GM12801 (cell line): ENCODE measurements around the gene ADAM22.

Source experiments
- TF ChIP-seq, protein P1 (sequence below): IDR thresholded peaks from one replicate; pipeline ENCODE4 v1.5.1; 2011; ENCODE audit warnings: control low read depth; ENCODE audit not compliant: insufficient read length; ENCODE audit errors: extremely low read depth

ADAM22 gene

DNA sequence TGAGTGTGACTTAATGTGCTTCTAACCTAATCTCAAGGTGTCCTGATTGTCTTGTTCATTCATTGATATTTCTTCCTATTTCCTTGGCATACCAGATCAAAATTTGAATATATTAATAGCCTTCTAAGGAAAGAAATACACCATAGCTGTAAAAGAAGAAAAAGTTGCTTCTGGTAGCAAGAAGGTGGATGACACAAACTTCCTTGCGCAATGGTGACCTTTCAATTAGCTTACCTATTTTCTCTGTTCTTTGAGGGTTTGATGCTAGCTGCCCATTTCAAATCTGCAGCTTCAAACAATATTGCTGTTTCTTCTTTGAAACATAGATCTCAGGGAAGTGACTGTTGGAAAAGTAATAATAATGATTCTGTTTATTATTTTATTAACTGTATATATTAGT, 108.8 kb downstream of the ADAM22 start:
- TF ChIP-seq, protein P1, sequence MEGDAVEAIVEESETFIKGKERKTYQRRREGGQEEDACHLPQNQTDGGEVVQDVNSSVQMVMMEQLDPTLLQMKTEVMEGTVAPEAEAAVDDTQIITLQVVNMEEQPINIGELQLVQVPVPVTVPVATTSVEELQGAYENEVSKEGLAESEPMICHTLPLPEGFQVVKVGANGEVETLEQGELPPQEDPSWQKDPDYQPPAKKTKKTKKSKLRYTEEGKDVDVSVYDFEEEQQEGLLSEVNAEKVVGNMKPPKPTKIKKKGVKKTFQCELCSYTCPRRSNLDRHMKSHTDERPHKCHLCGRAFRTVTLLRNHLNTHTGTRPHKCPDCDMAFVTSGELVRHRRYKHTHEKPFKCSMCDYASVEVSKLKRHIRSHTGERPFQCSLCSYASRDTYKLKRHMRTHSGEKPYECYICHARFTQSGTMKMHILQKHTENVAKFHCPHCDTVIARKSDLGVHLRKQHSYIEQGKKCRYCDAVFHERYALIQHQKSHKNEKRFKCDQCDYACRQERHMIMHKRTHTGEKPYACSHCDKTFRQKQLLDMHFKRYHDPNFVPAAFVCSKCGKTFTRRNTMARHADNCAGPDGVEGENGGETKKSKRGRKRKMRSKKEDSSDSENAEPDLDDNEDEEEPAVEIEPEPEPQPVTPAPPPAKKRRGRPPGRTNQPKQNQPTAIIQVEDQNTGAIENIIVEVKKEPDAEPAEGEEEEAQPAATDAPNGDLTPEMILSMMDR: no peak

GRCh38 chr7:88044069-88044468, 110.0 kb downstream of the ADAM22 start:
- TF ChIP-seq, protein P1: no peak

- TF ChIP-seq, protein P1: no peak
Observed at GRCh38 chr7:88046839-88047573, 113.0 kb downstream of the ADAM22 start.

DNA sequence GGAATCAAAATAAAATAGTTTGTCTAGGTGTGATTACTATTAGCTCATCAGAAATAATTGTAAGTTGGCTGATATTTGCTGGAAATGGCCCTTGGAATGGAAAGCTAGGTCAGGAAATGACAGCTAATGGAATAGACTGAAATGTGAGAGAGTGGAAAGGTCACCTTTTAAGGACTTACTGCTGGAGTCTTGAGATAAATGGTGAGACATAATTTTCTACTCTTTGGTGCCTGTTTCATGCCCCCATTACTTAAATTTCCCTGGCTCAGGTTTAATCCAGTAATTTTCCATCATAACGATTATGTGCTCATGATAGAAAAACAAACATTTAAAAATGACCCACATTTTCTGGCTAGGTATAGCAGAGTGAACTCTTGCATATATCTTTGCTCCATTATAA, 123.6 kb downstream of the ADAM22 start:
- TF ChIP-seq, protein P1: no peak

DNA sequence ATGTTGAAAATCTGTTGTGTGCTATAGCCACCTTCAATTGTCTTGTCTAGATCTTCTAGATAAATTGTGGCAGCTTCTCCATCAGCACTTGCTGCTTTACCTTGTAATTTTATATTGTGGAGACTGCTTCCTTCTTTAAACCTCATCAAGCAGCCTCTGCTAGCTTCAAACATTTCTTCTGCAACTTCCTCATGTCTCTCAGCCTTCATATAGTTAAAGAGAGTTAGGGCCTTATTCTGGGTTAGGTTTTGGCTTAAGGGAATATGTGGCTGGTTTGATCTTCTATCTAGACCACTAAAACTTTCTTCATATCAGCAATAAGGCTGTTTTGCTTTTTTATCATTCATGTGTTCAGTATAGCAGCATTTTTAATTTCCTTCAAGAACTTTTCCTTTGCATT, 128.2 kb downstream of the ADAM22 start:
- TF ChIP-seq, protein P1: no peak

DNA sequence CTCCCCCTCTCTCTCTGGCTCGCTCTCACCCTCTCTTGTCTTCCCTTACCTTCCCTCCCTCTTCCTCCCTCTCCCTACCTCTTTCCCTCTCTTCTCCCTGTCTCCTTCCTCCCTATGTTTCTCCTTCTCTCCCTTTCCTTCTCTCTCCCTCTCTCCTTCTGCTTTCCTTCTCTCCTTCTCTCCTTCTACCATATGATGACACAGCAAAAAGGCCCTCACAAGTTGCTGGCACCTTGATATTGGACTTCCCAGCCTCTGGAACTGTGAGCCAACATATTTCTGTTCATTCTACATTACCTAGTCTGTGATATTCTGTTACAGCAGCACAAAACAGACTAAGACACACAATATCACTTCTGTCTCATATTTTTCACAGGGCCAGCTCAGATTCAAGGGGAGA, 135.0 kb downstream of the ADAM22 start:
- TF ChIP-seq, protein P1: no peak

- TF ChIP-seq, protein P1: no peak
Observed at GRCh38 chr7:88071994-88072714, 138.1 kb downstream of the ADAM22 start.
